Erythroblast (primary cell): ENCODE results near the gene METTL14.

Experiments
- GATA1 ChIP-seq: IDR thresholded peaks from 2 replicates; pipeline ENCODE4 v1.6.1; 2011; ENCODE audit warnings: low read depth, mild to moderate bottlenecking, control low read depth, low read length, moderate library complexity
- POLR2A ChIP-seq: IDR thresholded peaks from 2 replicates; pipeline ENCODE4 v1.6.1; 2011; ENCODE audit warnings: mild to moderate bottlenecking, low read length

DNA sequence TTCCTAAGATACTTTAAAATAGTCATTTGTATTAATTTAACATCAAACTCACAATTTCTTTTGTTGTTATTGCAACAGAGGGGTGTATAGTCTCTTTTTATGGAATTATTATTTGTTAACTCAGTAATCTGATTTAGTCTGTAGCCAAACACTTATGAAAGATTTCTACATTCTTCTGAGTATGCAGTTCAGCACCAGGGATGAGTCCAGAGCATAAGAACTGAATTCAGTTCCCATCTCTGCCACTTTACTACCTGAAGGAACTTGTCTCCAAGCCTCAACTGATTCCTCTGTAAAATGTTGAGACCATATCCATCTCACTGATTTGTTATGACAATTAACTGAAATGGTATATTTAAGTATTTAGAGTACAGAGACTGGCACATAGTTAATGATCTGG lies 45.5 kb downstream of the METTL14 start:
- TF ChIP-seq POLR2A (no peak), GATA1 (no peak)
